Measurements from ENCODE around the gene ZNF385D.
A peak's percentile ranks its signal among the peaks of the same experiment; 100 is the strongest.

ZNF385D gene

GRCh38 chr3:21750831-21751391 is at the start of gene ZNF385D:
TSS of gene ZNF385D (minus strand) at chr3:21751210. CDS start at chr3:21750916, 294 bp downstream.
- DNase-seq = peak in 1 of 2 experiments; percentile 0

- DNase-seq = no peak
These were observed 47.5 kb upstream of the ZNF385D start for GRCh38 chr3:21798356-21799088.

GRCh38 chr3:21795921-21796320 is 44.9 kb upstream of the ZNF385D start:
- no peak for DNase-seq

GRCh38 chr3:21795152-21795837 is 44.3 kb upstream of the ZNF385D start:
- DNase-seq = no peak

- no peak for DNase-seq
These were observed 43.3 kb upstream of the ZNF385D start for GRCh38 chr3:21794291-21794690.

GRCh38 chr3:21792176-21792575 is 41.2 kb upstream of the ZNF385D start:
- no peak for DNase-seq

GRCh38 chr3:21791356-21791755 is 40.3 kb upstream of the ZNF385D start:
- no peak for DNase-seq

GRCh38 chr3:21790466-21790865 is 39.5 kb upstream of the ZNF385D start:
- DNase-seq = no peak

- no peak for DNase-seq
These were observed 38.7 kb upstream of the ZNF385D start for GRCh38 chr3:21789730-21790129.

- no peak for DNase-seq
These were observed 35.4 kb upstream of the ZNF385D start for GRCh38 chr3:21786438-21786797.

GRCh38 chr3:21785765-21786437 is 34.9 kb upstream of the ZNF385D start:
- no peak for DNase-seq

GRCh38 chr3:21783839-21784238 is 32.8 kb upstream of the ZNF385D start:
- DNase-seq = no peak

- DNase-seq = no peak
These were observed 30.3 kb upstream of the ZNF385D start for GRCh38 chr3:21781355-21781754.

GRCh38 chr3:21779909-21780308 is 28.9 kb upstream of the ZNF385D start:
- DNase-seq = no peak

- DNase-seq = no peak
These were observed 27.7 kb upstream of the ZNF385D start for GRCh38 chr3:21778715-21779114.

GRCh38 chr3:21777821-21778220 is 26.8 kb upstream of the ZNF385D start:
- no peak for DNase-seq

GRCh38 chr3:21766002-21766401 is 15.0 kb upstream of the ZNF385D start:
- DNase-seq = no peak

GRCh38 chr3:21755896-21756295 is 4.9 kb upstream of the ZNF385D start:
- no peak for DNase-seq

- DNase-seq = no peak
These were observed 3.8 kb upstream of the ZNF385D start for GRCh38 chr3:21754839-21755238.

GRCh38 chr3:21752749-21753347 is 1.8 kb upstream of the ZNF385D start:
- peak in 1 of 2 experiments; percentile 6 for DNase-seq

- no peak for DNase-seq
These were observed 876 bp upstream of the ZNF385D start for GRCh38 chr3:21751886-21752285.

GRCh38 chr3:21750080-21750696 is 822 bp downstream of the ZNF385D start:
- DNase-seq = no peak
